GM12878 (cell line): Measurements from ENCODE around the gene C11orf97. TPM values are rescaled to one million over a fixed set of nuclear protein-coding genes. Genes with fewer than 3 reads are reported as not detected.

Experiments used
- CHD4 ChIP-seq: fragments of 200-600 bp; sonication (generic); IDR thresholded peaks from 2 replicates; pipeline ENCODE4 v1.6.1; 2016; ENCODE audit warnings: mild to moderate bottlenecking
- EED ChIP-seq: sonication (generic); IDR thresholded peaks from 2 replicates; pipeline ENCODE4 v1.6.1; 2016; ENCODE audit warnings: antibody characterized with exemption, low read depth
- ELK1 ChIP-seq: IDR thresholded peaks from 2 replicates; pipeline ENCODE4 v1.6.1; 2012; ENCODE audit warnings: low read depth, low read length, improper control_type of control experiment
- EP300 ChIP-seq, 2 experiments: fragments of 150-350 bp in 1 of 2; IDR thresholded peaks; 2 replicates each; pipeline ENCODE4 v1.6.1; 2011 to 2012; ENCODE audit warnings: low read depth in 2 of 2, low read length in 2 of 2, borderline replicate concordance in 1 of 2, improper control_type of control experiment in 1 of 2, inconsistent platforms in 1 of 2; ENCODE audit not compliant: control insufficient read depth in 1 of 2
- PML ChIP-seq: IDR thresholded peaks from 2 replicates; pipeline ENCODE4 v1.6.1; 2012; ENCODE audit warnings: low read length, inconsistent platforms
- RELA ChIP-seq: fragments of 450-650 bp; IDR thresholded peaks from 2 replicates; pipeline ENCODE4 v1.8.0; 2014; ENCODE audit warnings: borderline replicate concordance; ENCODE audit not compliant: partially characterized antibody
- STAT1 ChIP-seq: fragments of 450-650 bp; conservative IDR thresholded peaks from 2 replicates; pipeline ENCODE4 v1.6.1; 2014; ENCODE audit warnings: antibody characterized with exemption, mild to moderate bottlenecking
- YY1 ChIP-seq: IDR thresholded peaks from 2 replicates; pipeline ENCODE4 v1.6.1; 2011; ENCODE audit warnings: low read depth, mild to moderate bottlenecking, low read length
- ZBTB11 ChIP-seq: fragments of 450-650 bp; formaldehyde crosslinking; IDR thresholded peaks from 2 replicates; pipeline ENCODE4 v1.5.0; 2022; ENCODE audit warnings: mild to moderate bottlenecking, missing genetic modification characterization
- ZNF24 ChIP-seq: fragments of 450-650 bp; IDR thresholded peaks from 2 replicates; pipeline ENCODE4 v1.6.1; 2017; ENCODE audit warnings: antibody characterized with exemption, mild to moderate bottlenecking
- ZNF274 ChIP-seq: IDR thresholded peaks from one replicate; pipeline ENCODE4 v1.8.0; 2011; ENCODE audit not compliant: insufficient read length, insufficient read depth
- ZNF687 ChIP-seq: fragments of 450-650 bp; IDR thresholded peaks from 2 replicates; pipeline ENCODE4 v1.6.1; 2017; ENCODE audit warnings: mild to moderate bottlenecking, moderate library complexity
- polyA plus RNA-seq, 11 experiments: library from polyadenylated mRNA; depleted of rRNA in 4 of 11; unstranded in 6 of 11; stranded (reverse) in 5 of 11; fragments of >200 nt; fragmentation: Nextera tagmentation in 4 of 11; fragmentation: Illumina TruSeq in 1 of 11; extraction: Ambion mirVana in 4 of 11; extraction: Trizol in 1 of 11; gene quantifications; 1 replicate in 1 of 11; 2 replicates in 10 of 11; pipeline versions ENCODE4 v1.2.1 to v1.2.3, GENCODE V29; 2011 to 2016; ENCODE audit warnings: inconsistent platforms in 2 of 11, missing spikeins in 2 of 11, low read depth in 1 of 11
- total RNA-seq, 4 experiments: library from RNA; depleted of rRNA in 3 of 4; stranded (reverse); fragments of >200 nt in 3 of 4; fragmentation: Illumina TruSeq in 1 of 4; extraction: Trizol in 1 of 4; gene quantifications; 2 replicates each; pipeline versions ENCODE4 v1.2.1 to v1.2.3, GENCODE V29; 2013 to 2021
- TF ChIP-seq, protein P1 (sequence below), 3 experiments: IDR thresholded peaks in 2 of 3; conservative IDR thresholded peaks in 1 of 3; 2 replicates each; pipeline ENCODE4 v1.5.1; 2011; ENCODE audit warnings: low read depth in 3 of 3, low read length in 3 of 3, mild to moderate bottlenecking in 3 of 3, control low read depth in 2 of 3, moderate library complexity in 2 of 3, inconsistent platforms in 1 of 3, mixed read lengths in 1 of 3; ENCODE audit not compliant: control insufficient read depth in 2 of 3, insufficient read depth in 1 of 3; ENCODE audit errors: extremely low read depth in 1 of 3

Gene C11orf97
- total and polyA plus RNA-seq, 10 of the 15 experiments (the other 5 are each of a cell fraction or from before 2014, with no cell fraction given): not detected

DNA sequence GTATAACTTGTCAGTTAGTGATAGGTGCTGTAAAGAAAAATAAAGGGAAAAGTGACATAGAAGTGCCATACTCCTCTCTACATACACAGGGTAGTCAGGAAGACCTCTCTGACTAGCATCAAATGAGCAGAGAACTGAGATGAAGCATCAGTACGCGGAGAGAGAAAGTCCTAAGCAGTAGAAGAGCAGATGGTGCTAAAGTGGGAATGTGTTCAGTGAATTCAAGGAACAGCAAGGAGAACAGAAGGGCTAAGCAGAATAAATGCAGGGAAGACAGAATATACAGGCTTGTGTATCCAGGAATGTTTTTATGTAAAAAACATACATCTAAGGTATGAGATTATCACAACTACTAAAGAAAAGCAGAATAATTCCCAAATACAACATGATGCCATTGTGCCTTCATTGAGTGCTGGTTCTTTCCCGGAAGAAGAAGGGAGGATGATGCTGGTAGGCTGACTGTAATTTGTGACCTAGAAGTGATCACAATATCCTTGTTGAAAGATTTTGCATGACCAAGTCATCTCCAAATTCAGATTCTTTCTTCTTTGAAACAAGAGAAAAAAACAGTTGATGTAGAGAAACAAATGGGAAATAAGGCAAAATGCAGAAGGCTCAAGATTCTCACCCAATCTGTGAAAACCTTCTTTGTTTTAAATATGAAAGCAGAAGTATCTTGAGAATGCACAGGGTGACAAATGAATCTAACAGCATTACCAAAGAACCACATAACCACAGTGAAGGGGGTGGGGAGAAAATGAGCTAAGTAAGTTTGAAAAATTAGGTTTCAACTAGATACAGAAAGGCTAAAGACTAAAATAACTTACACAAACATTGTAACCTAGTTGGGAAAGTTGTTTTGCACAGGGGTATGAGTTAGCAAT lies 39.1 kb upstream of the C11orf97 start (continued):
- TF ChIP-seq PML: no peak; the same call in 1 of the 2 replicates
- no peak for TF ChIP-seq ELK1
- no peak for TF ChIP-seq ZNF274
- no peak for TF ChIP-seq ZBTB11 (CRISPR knock-in tag)
- peak; percentile 22; the same call in 1 of the 2 replicates for TF ChIP-seq EED
- TF ChIP-seq STAT1: no peak
- TF ChIP-seq ZNF687: peak; percentile 67; the same call in 1 of the 2 replicates
- TF ChIP-seq CHD4: no peak
- TF ChIP-seq EP300 (IDR thresholded peaks at IDR 0.05; ENCODE audit: borderline replicate concordance in 1 of 2, control insufficient read depth in 1 of 2, low read depth in 2 of 2, low read length in 2 of 2): peak; percentile 96 to 97
- no peak for TF ChIP-seq RELA
- TF ChIP-seq, protein P1, sequence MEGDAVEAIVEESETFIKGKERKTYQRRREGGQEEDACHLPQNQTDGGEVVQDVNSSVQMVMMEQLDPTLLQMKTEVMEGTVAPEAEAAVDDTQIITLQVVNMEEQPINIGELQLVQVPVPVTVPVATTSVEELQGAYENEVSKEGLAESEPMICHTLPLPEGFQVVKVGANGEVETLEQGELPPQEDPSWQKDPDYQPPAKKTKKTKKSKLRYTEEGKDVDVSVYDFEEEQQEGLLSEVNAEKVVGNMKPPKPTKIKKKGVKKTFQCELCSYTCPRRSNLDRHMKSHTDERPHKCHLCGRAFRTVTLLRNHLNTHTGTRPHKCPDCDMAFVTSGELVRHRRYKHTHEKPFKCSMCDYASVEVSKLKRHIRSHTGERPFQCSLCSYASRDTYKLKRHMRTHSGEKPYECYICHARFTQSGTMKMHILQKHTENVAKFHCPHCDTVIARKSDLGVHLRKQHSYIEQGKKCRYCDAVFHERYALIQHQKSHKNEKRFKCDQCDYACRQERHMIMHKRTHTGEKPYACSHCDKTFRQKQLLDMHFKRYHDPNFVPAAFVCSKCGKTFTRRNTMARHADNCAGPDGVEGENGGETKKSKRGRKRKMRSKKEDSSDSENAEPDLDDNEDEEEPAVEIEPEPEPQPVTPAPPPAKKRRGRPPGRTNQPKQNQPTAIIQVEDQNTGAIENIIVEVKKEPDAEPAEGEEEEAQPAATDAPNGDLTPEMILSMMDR (IDR thresholded peaks at IDR 0.05 in 2 of 3, conservative IDR thresholded peaks at IDR 0.05 in 1 of 3; ENCODE audit: control insufficient read depth in 2 of 3, extremely low read depth in 1 of 3, insufficient read depth in 1 of 3, low read depth in 3 of 3, low read length in 3 of 3): no peak
- no peak for TF ChIP-seq YY1
- peak; percentile 18; the same call in 1 of the 2 replicates for TF ChIP-seq ZNF24
